Measurements from ENCODE around the gene NCKIPSD.

DNA sequence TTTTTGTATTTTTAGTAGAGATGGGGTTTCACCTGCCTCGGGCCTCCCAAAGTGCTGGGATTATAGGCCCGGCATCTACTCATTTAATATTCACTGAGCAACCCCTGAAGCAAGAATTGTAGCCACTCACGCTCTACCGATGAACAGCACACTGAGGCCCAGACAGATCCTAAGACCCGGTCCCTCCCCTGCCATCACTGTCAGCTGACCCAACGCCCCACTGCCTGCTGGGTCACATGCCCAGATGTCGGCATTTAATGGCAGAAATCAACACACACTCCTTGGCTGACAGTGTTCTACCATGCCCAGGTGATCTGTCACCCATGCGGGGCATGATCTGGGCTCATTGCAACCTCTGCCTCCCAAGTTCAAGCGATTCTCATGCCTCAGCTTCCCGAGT is 60.9 kb downstream of the NCKIPSD start:
- TF ChIP-seq, protein P1, sequence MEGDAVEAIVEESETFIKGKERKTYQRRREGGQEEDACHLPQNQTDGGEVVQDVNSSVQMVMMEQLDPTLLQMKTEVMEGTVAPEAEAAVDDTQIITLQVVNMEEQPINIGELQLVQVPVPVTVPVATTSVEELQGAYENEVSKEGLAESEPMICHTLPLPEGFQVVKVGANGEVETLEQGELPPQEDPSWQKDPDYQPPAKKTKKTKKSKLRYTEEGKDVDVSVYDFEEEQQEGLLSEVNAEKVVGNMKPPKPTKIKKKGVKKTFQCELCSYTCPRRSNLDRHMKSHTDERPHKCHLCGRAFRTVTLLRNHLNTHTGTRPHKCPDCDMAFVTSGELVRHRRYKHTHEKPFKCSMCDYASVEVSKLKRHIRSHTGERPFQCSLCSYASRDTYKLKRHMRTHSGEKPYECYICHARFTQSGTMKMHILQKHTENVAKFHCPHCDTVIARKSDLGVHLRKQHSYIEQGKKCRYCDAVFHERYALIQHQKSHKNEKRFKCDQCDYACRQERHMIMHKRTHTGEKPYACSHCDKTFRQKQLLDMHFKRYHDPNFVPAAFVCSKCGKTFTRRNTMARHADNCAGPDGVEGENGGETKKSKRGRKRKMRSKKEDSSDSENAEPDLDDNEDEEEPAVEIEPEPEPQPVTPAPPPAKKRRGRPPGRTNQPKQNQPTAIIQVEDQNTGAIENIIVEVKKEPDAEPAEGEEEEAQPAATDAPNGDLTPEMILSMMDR (IDR thresholded peaks at IDR 0.05; ENCODE audit: low read depth, low read length): no peak
- no peak for TF ChIP-seq EZH2phosphoT487 (IDR thresholded peaks at IDR 0.05; ENCODE audit: low read depth)
